ACHN (cell line): ENCODE results near the gene PCDHA1.

Experiments used
- DNase-seq: peaks from one replicate; pipeline ENCODE4 v3.0.0-alpha.2; 2015
- in situ Hi-C: cut with HindIII; loops from 2 replicates; pipeline ENCODE4 v1.10.0; 2017; ENCODE audit warnings: low sequenced_read_pairs, low pct_ligation_motif_present, low pct_unique_long_range_greater_than_20kb

The PCDHA1 gene

GRCh38 chr5:141003791-141004611 is 218.1 kb downstream of the PCDHA1 start:
- in situ Hi-C loops: no loop called here
- no peak for DNase-seq

- DNase-seq: no peak
- in situ Hi-C loops: no loop called here
These were observed 221.9 kb downstream of the PCDHA1 start for GRCh38 chr5:141007791-141008190.

- DNase-seq: no peak
- in situ Hi-C loops: no loop called here
These were observed 224.3 kb downstream of the PCDHA1 start for GRCh38 chr5:141010047-141010793.

GRCh38 chr5:141017943-141018342 is 232.0 kb downstream of the PCDHA1 start:
- DNase-seq: no peak
- in situ Hi-C loops: no loop called here

GRCh38 chr5:141022384-141022783 is 236.4 kb downstream of the PCDHA1 start:
- in situ Hi-C loops: no loop called here
- no peak for DNase-seq

- in situ Hi-C loops: no loop called here
- no peak for DNase-seq
These were observed 245.1 kb downstream of the PCDHA1 start for GRCh38 chr5:141031006-141031405.

- in situ Hi-C loops: no loop called here
- no peak for DNase-seq
These were observed 246.7 kb downstream of the PCDHA1 start for GRCh38 chr5:141032626-141033025.

- no peak for DNase-seq
- in situ Hi-C loops: no loop called here
These were observed 253.1 kb downstream of the PCDHA1 start for GRCh38 chr5:141039061-141039460.

- in situ Hi-C loops: no loop called here
- DNase-seq: no peak
These were observed 253.6 kb downstream of the PCDHA1 start for GRCh38 chr5:141039517-141039916.

GRCh38 chr5:141040093-141040770 is 254.3 kb downstream of the PCDHA1 start:
- DNase-seq: no peak
- in situ Hi-C loops: no loop called here

GRCh38 chr5:141040771-141041426 is 255.0 kb downstream of the PCDHA1 start:
- in situ Hi-C loops: no loop called here
- peak; percentile 83 for DNase-seq

- no peak for DNase-seq
- in situ Hi-C loops: no loop called here
These were observed 255.5 kb downstream of the PCDHA1 start for GRCh38 chr5:141041427-141041785.

- DNase-seq: no peak
- in situ Hi-C loops: no loop called here
These were observed 256.6 kb downstream of the PCDHA1 start for GRCh38 chr5:141042555-141042954.

GRCh38 chr5:141050622-141051520 is 264.9 kb downstream of the PCDHA1 start, which contains the start of gene PCDHB1:
PCDHB1 (plus strand) TSS chr5:141051374; CDS start chr5:141051471, 97 bp downstream.
- in situ Hi-C loops: no loop called here
- DNase-seq: no peak

GRCh38 chr5:141051521-141051866 is 265.6 kb downstream of the PCDHA1 start:
- DNase-seq: no peak
- in situ Hi-C loops: no loop called here
